Nephron progenitor cell (in vitro differentiated cells): ENCODE data around the gene CYP4V2.

Source experiments
- DNase-seq: peaks from one replicate; pipeline ENCODE4 v3.0.0; 2021
- H3K27ac Mint-ChIP-seq: 2 replicates; pipeline ENCODE4 v1.8.0; 2021; ENCODE audit warnings: mild to moderate bottlenecking, moderate library complexity, mixed read lengths
- H3K27me3 Mint-ChIP-seq: 2 replicates; pipeline ENCODE4 v1.8.0; 2021; ENCODE audit warnings: mild to moderate bottlenecking, low read depth, mixed read lengths; ENCODE audit not compliant: poor library complexity
- H3K36me3 Mint-ChIP-seq: 2 replicates; pipeline ENCODE4 v1.8.0; 2021; ENCODE audit warnings: low read depth, mixed read lengths
- H3K4me1 Mint-ChIP-seq: 2 replicates; pipeline ENCODE4 v1.8.0; 2021; ENCODE audit warnings: mixed read lengths
- H3K4me3 Mint-ChIP-seq: 2 replicates; pipeline ENCODE4 v1.8.0; 2021; ENCODE audit warnings: mild to moderate bottlenecking, moderate library complexity, mixed read lengths
- H3K9me3 Mint-ChIP-seq: 2 replicates; pipeline ENCODE4 v1.8.0; 2021; ENCODE audit warnings: mild to moderate bottlenecking, moderate library complexity, mixed read lengths
- CTCF ChIP-seq: fragments of 200-600 bp; sonication (generic); IDR thresholded peaks from 2 replicates; pipeline ENCODE4 v1.5.0; 2021; ENCODE audit warnings: antibody characterized with exemption

CYP4V2 gene

GRCh38 chr4:186226521-186227189 lies 35.3 kb downstream of the CYP4V2 start:
- TF ChIP-seq CTCF = no peak
- Mint-ChIP-seq H3K4me3 (no peak overlapping the region), H3K27me3 (peaks cover 3% of the 10 kb centered on the region)

GRCh38 chr4:186227221-186227620 lies 35.9 kb downstream of the CYP4V2 start, which contains the start of gene KLKB1:
Gene KLKB1, plus strand, starts transcription at chr4:186227507. Its CDS starts 689 bp downstream, at chr4:186228196.
- Mint-ChIP-seq H3K36me3 (peaks cover 22% of the 10 kb centered on the region), H3K4me1 (no peaks in the 10 kb centered on the region), H3K9me3 (peaks cover 38% of the 10 kb centered on the region), H3K27ac (no peak within 1 kb of the TSS), H3K4me3 (no peak within 1 kb of the TSS), H3K27me3 (peaks cover 3% of the 10 kb centered on the region)
- no peak for DNase-seq
- no peak for TF ChIP-seq CTCF

More at GRCh38 chr4:186226521-186227189, 35.3 kb downstream of the CYP4V2 start:
- DNase-seq = no peak
- Mint-ChIP-seq H3K27ac (no peak overlapping the region), H3K9me3 (peaks cover 38% of the 10 kb centered on the region), H3K36me3 (peaks cover 22% of the 10 kb centered on the region), H3K4me1 (no peaks in the 10 kb centered on the region)

DNA sequence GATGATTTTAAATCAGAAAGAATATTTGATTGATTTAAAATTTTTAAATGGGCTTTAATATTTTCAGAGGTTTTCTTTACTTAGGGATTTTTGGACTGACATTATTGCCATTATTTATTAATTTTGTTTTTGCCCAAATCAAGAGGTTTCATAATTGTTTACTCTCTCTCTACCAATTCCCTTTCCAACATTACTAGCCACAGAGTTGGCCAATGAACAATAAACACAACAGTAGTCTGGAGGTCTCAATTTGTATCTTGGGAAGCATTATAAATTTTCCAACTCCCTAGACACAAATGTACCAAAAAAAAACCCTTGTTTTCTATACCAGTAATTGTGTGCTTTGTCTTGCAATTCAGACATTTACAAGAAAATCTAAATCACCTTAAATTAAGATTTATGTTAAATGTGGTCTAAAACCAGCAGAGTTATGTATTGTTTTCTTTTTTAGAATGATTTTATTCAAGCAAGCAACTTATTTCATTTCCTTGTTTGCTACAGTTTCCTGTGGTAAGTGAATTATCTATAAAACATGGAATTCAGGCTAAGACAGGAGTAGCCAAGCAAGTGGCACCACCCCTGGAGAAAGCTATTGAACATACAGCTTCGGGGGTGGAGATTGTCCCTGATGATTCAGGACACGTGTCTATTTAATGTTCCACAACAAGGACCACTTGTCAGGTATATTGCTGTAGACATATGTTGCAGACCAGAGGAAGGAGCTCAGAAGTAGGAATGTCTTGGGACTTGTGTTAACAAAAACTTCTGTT lies 36.6 kb downstream of the CYP4V2 start:
- no peak for TF ChIP-seq CTCF
- H3K27me3 Mint-ChIP-seq = peaks cover 3% of the 10 kb centered on the region

DNA sequence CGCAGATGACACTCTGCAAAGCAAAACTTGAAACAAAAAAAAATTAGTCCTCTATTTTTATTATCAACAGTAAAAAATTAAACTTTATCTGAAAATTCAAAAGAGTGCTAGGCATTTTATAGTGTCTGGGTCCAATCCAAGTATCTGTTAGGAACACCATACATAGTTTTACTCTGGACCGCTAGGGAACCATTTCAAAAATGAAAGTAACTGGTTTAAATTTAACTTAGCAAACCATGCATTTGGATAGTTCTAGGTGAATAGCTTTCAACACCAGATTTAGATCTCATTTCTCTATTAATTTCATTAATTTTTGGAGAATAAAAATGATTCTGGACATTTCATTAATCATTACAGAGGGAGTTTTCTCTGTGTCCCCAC lies 37.1 kb downstream of the CYP4V2 start:
- Mint-ChIP-seq H3K4me1 (no peaks in the 10 kb centered on the region), H3K4me3 (no peak overlapping the region)

More for the DNA sequence above, 36.6 kb downstream of the CYP4V2 start:
- Mint-ChIP-seq H3K9me3 (peaks cover 37% of the 10 kb centered on the region), H3K27ac (no peak overlapping the region), H3K4me1 (no peaks in the 10 kb centered on the region), H3K36me3 (peaks cover 21% of the 10 kb centered on the region), H3K4me3 (no peak overlapping the region)
- DNase-seq = no peak

GRCh38 chr4:186234367-186234766 lies 43.0 kb downstream of the CYP4V2 start:
- H3K9me3 Mint-ChIP-seq = peaks cover 3% of the 10 kb centered on the region
- H3K36me3 Mint-ChIP-seq = no peaks in the 10 kb centered on the region
- H3K27me3 Mint-ChIP-seq = no peaks in the 10 kb centered on the region
- no peaks in the 10 kb centered on the region for H3K4me1 Mint-ChIP-seq
- TF ChIP-seq CTCF = no peak
- H3K27ac Mint-ChIP-seq = no peak overlapping the region
- DNase-seq = no peak
- H3K4me3 Mint-ChIP-seq = no peak overlapping the region

More for the DNA sequence above, 37.1 kb downstream of the CYP4V2 start:
- Mint-ChIP-seq H3K36me3 (peaks cover 15% of the 10 kb centered on the region), H3K27me3 (peaks cover 3% of the 10 kb centered on the region), H3K27ac (no peak overlapping the region), H3K9me3 (peaks cover 31% of the 10 kb centered on the region)
- DNase-seq = no peak
- no peak for TF ChIP-seq CTCF
